ENCODE results near the gene SYPL2. TPM values are rescaled to one million over a fixed set of nuclear protein-coding genes. Genes with fewer than 3 reads are reported as not detected.

The SYPL2 gene
- total RNA-seq, 3 donors from 2014 or later = 0.12 to 6.6 (median 0.34) TPM

- TF ChIP-seq, protein P1, sequence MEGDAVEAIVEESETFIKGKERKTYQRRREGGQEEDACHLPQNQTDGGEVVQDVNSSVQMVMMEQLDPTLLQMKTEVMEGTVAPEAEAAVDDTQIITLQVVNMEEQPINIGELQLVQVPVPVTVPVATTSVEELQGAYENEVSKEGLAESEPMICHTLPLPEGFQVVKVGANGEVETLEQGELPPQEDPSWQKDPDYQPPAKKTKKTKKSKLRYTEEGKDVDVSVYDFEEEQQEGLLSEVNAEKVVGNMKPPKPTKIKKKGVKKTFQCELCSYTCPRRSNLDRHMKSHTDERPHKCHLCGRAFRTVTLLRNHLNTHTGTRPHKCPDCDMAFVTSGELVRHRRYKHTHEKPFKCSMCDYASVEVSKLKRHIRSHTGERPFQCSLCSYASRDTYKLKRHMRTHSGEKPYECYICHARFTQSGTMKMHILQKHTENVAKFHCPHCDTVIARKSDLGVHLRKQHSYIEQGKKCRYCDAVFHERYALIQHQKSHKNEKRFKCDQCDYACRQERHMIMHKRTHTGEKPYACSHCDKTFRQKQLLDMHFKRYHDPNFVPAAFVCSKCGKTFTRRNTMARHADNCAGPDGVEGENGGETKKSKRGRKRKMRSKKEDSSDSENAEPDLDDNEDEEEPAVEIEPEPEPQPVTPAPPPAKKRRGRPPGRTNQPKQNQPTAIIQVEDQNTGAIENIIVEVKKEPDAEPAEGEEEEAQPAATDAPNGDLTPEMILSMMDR (IDR thresholded peaks at IDR 0.05) = no peak
- no peak for ATAC-seq
- no peaks in the 10 kb centered on the region for H3K4me1 ChIP-seq (ENCODE audit: low read depth)
- no peaks in the 10 kb centered on the region for H3K36me3 ChIP-seq (ENCODE audit: low read depth)
- H3K9me3 ChIP-seq = no peaks in the 10 kb centered on the region
- intact Hi-C loops (cut with DNase I, micrococcal nuclease) = no loop called here
- no peak for DNase-seq
- H3K4me3 ChIP-seq = no peak overlapping the region
Observed at GRCh38 chr1:109523706-109524105, 57.4 kb downstream of the SYPL2 start.

GRCh38 chr1:109527098-109527811, 60.9 kb downstream of the SYPL2 start:
- TF ChIP-seq, protein P1 (IDR thresholded peaks at IDR 0.05) = no peak
- H3K36me3 ChIP-seq (ENCODE audit: low read depth) = no peaks in the 10 kb centered on the region
- DNase-seq (no peak), ATAC-seq (no peak)
- H3K4me3 ChIP-seq = no peak overlapping the region
- H3K9me3 ChIP-seq = no peaks in the 10 kb centered on the region
- intact Hi-C loops (cut with DNase I, micrococcal nuclease) = no loop called here
- H3K4me1 ChIP-seq (ENCODE audit: low read depth) = no peaks in the 10 kb centered on the region

DNA sequence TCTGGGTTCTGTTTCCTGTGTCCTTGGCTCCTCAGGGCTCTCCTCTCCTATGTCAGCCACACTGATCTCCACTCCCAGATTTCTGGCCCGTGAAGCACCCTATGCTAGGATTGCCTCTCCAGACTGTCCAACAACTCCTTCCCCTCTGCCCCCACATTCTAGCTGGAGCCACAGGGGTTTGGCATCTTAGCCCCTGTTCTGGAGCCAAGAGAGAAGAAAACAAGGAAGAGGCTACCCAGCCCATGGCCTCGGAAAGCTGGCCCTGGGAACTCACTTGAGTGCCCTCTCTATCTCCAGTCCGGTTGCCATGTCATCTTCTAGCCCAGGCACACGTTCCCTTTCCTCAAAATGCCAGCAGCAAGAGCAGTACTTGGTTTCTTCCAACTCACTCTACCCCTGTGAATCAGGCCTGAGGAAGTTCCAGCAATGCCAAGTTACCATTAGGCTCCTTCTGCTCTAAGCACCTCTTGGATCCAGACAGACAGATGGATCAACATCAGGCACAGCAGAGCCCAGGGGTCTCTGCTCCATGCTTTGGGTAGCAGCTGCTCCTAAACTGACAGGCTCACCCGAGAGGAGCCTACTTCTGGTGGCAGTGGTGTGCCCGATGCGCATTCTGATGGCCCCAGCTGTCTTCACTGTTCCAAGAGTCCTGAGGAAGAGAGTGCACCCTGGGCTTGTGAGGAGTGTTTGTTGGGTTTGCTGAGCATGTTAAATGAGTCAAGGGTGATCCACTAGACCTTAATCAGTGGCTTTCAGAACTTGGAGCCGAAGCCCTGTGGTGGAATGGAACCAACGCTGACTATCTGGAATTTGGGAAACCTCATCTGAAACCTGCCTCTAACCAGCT, 61.7 kb downstream of the SYPL2 start:
- Histone ChIP-seq H3K36me3 (ENCODE audit: low read depth) (no peaks in the 10 kb centered on the region), H3K4me1 (ENCODE audit: low read depth) (no peaks in the 10 kb centered on the region), H3K4me3 (no peak overlapping the region), H3K9me3 (no peaks in the 10 kb centered on the region)
- DNase-seq = no peak
- intact Hi-C loops (cut with DNase I, micrococcal nuclease) = no loop called here
- ATAC-seq = no peak
- TF ChIP-seq, protein P1 (IDR thresholded peaks at IDR 0.05) = no peak

- no peak for ATAC-seq
- no peak for DNase-seq
- intact Hi-C loops (cut with DNase I, micrococcal nuclease) = no loop called here
Observed at GRCh38 chr1:109528712-109529111, 62.4 kb downstream of the SYPL2 start.

GRCh38 chr1:109529881-109530456, 63.6 kb downstream of the SYPL2 start:
- H3K9me3 ChIP-seq = no peaks in the 10 kb centered on the region
- ATAC-seq = no peak
- H3K36me3 ChIP-seq (ENCODE audit: low read depth) = no peaks in the 10 kb centered on the region
- H3K4me1 ChIP-seq (ENCODE audit: low read depth) = no peaks in the 10 kb centered on the region
- intact Hi-C loops (cut with DNase I, micrococcal nuclease) = loop anchor here in 1 of 2 donors (5.0 kb wide), 1 partner anchor 38 kb away; the partner anchor contains the start of gene CYB561D1
- TF ChIP-seq, protein P1 (IDR thresholded peaks at IDR 0.05) = no peak
- DNase-seq = no peak
- no peak overlapping the region for H3K4me3 ChIP-seq

More at GRCh38 chr1:109528712-109529111, 62.4 kb downstream of the SYPL2 start:
- TF ChIP-seq, protein P1 (IDR thresholded peaks at IDR 0.05) = no peak
- H3K4me1 ChIP-seq (ENCODE audit: low read depth) = no peaks in the 10 kb centered on the region
- no peaks in the 10 kb centered on the region for H3K9me3 ChIP-seq
- H3K4me3 ChIP-seq = no peak overlapping the region
- no peaks in the 10 kb centered on the region for H3K36me3 ChIP-seq (ENCODE audit: low read depth)
